ENCODE results near the gene SLC18B1.

SLC18B1 gene

DNA sequence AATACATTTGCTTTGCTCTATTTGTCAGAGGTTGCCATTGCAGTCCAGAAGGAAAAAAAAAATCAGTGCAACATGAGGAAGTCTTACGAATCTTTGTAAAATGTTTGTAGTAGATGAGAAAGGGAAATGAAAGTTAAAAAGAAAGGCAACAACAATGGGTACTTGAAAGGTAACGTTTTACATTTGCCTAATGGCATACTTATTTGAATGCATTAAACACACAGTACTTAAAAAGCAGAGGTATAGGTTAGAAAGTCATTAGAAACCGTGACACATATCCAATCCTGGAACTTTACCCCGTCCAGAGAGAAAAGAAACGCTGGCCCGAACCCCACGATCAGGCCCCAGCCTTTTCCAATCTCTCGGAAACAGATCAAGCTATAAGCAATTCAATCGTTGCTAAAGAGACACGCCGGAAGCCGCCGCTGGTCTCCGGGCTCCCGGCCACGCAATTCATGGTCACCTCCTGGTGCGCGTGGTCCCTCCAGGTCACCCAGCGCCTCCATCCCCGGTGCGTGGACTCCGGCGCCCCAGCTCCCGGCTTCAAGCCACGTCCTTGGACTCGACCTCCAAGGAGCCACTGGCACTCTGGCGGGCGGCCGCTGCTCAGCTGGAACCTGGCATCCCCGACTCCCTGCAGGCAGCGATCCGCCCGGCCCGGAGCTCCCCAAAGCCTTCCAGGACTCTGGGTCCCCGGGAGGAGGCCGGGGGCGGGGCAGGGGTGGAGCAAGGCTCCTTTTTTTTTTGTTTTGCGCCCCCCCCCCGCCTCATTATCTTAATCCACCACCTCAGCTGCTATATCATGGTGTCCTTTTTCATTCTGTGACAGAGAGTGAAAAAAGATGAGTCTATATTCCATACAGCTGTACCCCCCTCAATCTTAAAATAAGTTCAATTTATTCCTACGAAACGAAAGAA is at the start of gene SLC18B1:
TSS of gene SLC18B1 (minus strand) at position 687 of the 918 bp plus-strand sequence. CDS start at position 506, 181 bp downstream.
- H3K27ac ChIP-seq: no peak within 1 kb of the TSS
- CTCF ChIA-PET: interaction anchor here (0.6 to 1.7 kb wide), 17 partner anchors 10 to 589 kb away, joined by 3 to 9 read pairs (median 3); partner anchors contain the start of gene STX7
- POLR2A ChIA-PET (ENCODE audit: low non-redundant PET): no interaction called here
- TF ChIP-seq, protein P1, sequence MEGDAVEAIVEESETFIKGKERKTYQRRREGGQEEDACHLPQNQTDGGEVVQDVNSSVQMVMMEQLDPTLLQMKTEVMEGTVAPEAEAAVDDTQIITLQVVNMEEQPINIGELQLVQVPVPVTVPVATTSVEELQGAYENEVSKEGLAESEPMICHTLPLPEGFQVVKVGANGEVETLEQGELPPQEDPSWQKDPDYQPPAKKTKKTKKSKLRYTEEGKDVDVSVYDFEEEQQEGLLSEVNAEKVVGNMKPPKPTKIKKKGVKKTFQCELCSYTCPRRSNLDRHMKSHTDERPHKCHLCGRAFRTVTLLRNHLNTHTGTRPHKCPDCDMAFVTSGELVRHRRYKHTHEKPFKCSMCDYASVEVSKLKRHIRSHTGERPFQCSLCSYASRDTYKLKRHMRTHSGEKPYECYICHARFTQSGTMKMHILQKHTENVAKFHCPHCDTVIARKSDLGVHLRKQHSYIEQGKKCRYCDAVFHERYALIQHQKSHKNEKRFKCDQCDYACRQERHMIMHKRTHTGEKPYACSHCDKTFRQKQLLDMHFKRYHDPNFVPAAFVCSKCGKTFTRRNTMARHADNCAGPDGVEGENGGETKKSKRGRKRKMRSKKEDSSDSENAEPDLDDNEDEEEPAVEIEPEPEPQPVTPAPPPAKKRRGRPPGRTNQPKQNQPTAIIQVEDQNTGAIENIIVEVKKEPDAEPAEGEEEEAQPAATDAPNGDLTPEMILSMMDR (conservative IDR thresholded peaks at IDR 0.05; ENCODE audit: low read depth): no peak
- DNase-seq (ENCODE audit: low spot score): peak; percentile 60

DNA sequence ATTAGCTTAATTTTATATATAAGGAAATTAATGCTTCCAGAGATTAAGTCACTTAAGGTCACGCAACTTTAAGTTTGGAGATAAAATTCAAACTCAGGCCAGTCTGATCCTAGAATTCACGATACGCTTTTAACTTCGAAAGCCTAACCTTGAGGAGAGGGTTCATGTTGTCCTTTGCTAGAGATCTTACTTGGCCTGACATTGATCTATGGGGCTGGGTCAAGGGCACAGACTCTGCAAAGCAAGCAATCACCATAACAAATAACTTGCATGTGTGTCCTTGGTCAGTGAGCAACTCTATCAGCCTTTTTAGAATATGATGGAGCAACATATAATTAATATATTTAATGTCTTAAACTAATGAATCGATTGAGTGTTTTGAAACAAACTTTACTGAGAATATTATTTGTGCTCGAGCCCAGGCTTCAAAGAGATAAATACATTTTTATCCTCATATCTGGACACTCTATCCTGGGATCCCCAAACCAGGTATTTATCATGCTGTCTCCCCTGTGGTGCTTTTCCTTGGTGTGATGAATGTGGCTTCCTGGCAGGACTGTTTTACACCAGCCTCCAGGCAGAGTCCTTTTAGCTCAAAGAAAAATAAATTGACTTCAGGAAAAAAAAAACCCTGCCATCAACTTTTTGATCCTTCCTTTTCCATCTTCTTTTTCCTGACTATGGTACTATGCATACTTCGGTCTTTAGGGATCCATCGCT is 45.0 kb upstream of the SLC18B1 start:
- DNase-seq (ENCODE audit: low spot score): no peak
- no peak overlapping the region for H3K27ac ChIP-seq
- CTCF ChIA-PET: no interaction called here
- POLR2A ChIA-PET (ENCODE audit: low non-redundant PET): no interaction called here
- TF ChIP-seq, protein P1 (conservative IDR thresholded peaks at IDR 0.05; ENCODE audit: low read depth): no peak

DNA sequence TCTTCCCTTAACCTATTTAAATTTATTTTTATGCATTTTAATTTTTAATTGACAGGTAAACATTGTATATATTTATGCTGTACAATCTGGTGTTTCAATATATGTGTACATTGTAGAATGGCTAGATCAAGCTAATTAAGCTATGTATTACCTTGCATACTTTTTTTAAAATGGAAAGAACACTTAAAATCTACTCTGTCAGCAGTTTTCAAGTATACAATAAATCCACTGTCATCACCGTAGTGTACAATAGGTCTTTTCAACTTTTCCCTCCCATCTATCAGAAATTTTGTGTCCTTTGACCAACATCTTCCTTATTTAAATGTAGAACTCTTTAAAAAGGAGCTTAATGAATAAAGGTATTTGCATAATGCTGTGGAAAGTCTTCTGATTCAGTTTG is 43.5 kb upstream of the SLC18B1 start:
- ChIA-PET POLR2A (ENCODE audit: low non-redundant PET) (no interaction called here), CTCF (interaction anchor here (0.6 kb wide), 1 partner anchor 114 kb away, joined by 4 read pairs; no protein-coding TSS in a partner anchor)
- DNase-seq (ENCODE audit: low spot score): no peak
- no peak overlapping the region for H3K27ac ChIP-seq
- TF ChIP-seq, protein P1 (conservative IDR thresholded peaks at IDR 0.05; ENCODE audit: low read depth): no peak

DNA sequence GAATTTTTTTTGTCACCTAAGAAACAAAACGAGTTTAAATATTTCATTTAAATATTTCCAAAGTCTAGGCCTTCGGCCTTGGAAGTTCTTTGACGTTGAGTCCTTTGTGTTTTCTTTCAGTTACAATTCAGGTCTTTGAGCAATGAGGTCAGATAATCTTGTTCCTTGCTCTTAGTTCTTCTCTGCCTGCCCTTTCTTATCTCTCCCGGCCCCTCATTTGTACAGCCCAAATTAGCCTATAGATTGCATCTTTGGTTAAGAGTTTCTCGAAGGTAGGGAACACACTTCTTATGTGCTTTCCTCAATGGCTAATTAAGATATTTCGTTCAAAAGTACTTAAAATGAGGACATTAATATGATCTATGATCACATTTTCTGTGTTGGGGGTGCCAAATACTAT is 34.5 kb upstream of the SLC18B1 start:
- ChIA-PET CTCF (no interaction called here), POLR2A (ENCODE audit: low non-redundant PET) (no interaction called here)
- TF ChIP-seq, protein P1 (conservative IDR thresholded peaks at IDR 0.05; ENCODE audit: low read depth): no peak
- no peak for DNase-seq (ENCODE audit: low spot score)
- H3K27ac ChIP-seq: no peak overlapping the region

DNA sequence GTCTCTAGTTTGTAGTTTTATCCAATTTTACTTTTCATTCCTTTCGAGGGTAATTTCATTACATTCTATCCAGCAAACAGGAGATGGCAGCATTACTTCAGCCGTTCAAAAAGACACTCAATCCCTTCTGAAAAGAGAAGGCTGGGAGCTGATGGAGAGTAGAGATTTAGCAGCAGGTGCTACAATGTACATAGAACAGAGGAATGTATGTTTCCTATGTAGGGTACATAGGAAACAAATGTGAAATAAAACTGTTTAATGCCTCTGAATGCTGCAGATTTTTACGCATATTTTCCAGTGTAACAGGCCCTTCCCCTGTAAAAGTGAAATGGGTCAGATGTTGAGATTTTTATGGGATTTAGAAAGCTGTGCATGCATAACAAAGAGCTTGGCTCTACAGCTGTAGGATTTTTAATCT is 31.9 kb upstream of the SLC18B1 start:
- no peak for DNase-seq (ENCODE audit: low spot score)
- POLR2A ChIA-PET (ENCODE audit: low non-redundant PET): interaction anchor here (0.6 kb wide), 1 partner anchor 654 kb away, joined by 3 read pairs; no protein-coding TSS in a partner anchor
- TF ChIP-seq, protein P1 (conservative IDR thresholded peaks at IDR 0.05; ENCODE audit: low read depth): peak; percentile 34
- CTCF ChIA-PET: interaction anchor here (0.6 to 1.0 kb wide), 4 partner anchors 54 to 722 kb away, joined by 3 read pairs; no protein-coding TSS in a partner anchor
- H3K27ac ChIP-seq: no peak overlapping the region

DNA sequence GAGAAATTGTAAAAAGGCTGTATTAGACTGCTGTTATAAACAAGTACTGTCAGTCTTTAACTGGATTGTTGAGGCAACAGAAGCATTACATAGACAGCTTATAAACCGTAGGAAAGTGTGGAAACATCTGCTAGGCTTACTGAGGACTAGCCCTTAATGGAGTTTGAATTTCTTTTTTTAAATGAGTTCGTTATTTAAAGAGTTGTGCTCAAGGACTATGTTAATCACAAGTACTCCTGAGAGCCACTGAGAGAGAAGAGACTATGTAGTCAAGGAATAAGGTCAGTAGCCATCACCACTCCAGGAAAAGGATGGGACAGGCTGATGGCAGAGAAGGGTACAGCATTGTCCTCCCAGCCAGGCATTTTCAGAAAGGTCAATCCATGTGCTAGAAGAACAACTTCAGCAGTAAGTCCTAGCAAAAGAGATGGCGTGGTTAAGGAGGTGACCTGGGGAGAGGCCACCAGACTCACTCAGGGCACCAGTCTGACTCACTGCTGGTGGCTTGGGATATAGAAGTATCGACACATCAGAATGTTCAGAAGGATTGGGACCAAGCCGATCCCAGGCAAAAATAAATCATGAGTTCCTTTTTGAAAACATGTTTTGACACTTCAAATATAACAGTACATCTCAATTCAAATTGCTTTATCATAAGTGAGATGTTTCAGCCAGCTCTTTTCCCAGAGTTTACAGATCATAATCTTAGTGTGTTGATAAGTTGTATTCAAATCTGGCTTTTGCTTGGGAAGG is 22.4 kb upstream of the SLC18B1 start:
- no peak for DNase-seq (ENCODE audit: low spot score)
- H3K27ac ChIP-seq: no peak overlapping the region
- ChIA-PET CTCF (no interaction called here), POLR2A (ENCODE audit: low non-redundant PET) (no interaction called here)
- TF ChIP-seq, protein P1 (conservative IDR thresholded peaks at IDR 0.05; ENCODE audit: low read depth): no peak

Measured in RWPE1 (cell line).